SK-N-MC (cell line): Measurements from ENCODE around the gene ADAM15.

ENCODE experiments used
- DNase-seq: peaks from one replicate; pipeline ENCODE4 v3.0.0-alpha.2; 2011; ENCODE audit warnings: low read depth, low spot score
- H3K27ac ChIP-seq: fragments of 200-600 bp; sonication (generic); 2 replicates; pipeline ENCODE4 v1.5.1; 2016; ENCODE audit warnings: mixed run types
- H3K36me3 ChIP-seq: fragments of 200-600 bp; sonication (generic); 2 replicates; pipeline ENCODE4 v1.6.1; 2017; ENCODE audit warnings: antibody characterized with exemption, low read length, mixed read lengths; ENCODE audit not compliant: insufficient read depth
- H3K4me3 ChIP-seq: fragments of 200-600 bp; sonication (generic); 2 replicates; pipeline ENCODE4 v1.5.1; 2016
- H3K9ac ChIP-seq: fragments of 200-600 bp; sonication (generic); 2 replicates; pipeline ENCODE4 v1.8.0; 2017; ENCODE audit warnings: mixed run types, mixed read lengths; ENCODE audit not compliant: insufficient read length
- H3K9me3 ChIP-seq: fragments of 200-600 bp; sonication (generic); 2 replicates; pipeline ENCODE4 v1.6.1; 2017; ENCODE audit warnings: low read depth, mild to moderate bottlenecking, antibody characterized with exemption, low read length, moderate library complexity, mixed read lengths
- EZH2 ChIP-seq: fragments of 200-600 bp; sonication (generic); IDR thresholded peaks from one replicate; pipeline ENCODE4 v1.6.1; 2017; ENCODE audit warnings: antibody characterized with exemption
- FOXP2 ChIP-seq: optimal IDR thresholded peaks from 2 replicates; pipeline ENCODE3; 2011; ENCODE audit warnings: mild to moderate bottlenecking, moderate library complexity; ENCODE audit not compliant: insufficient read depth; ENCODE audit errors: extremely low read length, control extremely low read depth
- POLR2AphosphoS5 ChIP-seq: IDR thresholded peaks from 2 replicates; pipeline ENCODE4 v1.6.1; 2012; ENCODE audit warnings: mild to moderate bottlenecking, low read depth, low read length, borderline replicate concordance

ADAM15 gene, protein sequence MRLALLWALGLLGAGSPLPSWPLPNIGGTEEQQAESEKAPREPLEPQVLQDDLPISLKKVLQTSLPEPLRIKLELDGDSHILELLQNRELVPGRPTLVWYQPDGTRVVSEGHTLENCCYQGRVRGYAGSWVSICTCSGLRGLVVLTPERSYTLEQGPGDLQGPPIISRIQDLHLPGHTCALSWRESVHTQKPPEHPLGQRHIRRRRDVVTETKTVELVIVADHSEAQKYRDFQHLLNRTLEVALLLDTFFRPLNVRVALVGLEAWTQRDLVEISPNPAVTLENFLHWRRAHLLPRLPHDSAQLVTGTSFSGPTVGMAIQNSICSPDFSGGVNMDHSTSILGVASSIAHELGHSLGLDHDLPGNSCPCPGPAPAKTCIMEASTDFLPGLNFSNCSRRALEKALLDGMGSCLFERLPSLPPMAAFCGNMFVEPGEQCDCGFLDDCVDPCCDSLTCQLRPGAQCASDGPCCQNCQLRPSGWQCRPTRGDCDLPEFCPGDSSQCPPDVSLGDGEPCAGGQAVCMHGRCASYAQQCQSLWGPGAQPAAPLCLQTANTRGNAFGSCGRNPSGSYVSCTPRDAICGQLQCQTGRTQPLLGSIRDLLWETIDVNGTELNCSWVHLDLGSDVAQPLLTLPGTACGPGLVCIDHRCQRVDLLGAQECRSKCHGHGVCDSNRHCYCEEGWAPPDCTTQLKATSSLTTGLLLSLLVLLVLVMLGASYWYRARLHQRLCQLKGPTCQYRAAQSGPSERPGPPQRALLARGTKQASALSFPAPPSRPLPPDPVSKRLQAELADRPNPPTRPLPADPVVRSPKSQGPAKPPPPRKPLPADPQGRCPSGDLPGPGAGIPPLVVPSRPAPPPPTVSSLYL

GRCh38 chr1:155050560-155051341 is at the start of gene ADAM15:
Gene ADAM15 (plus strand): TSS chr1:155051316. CDS start chr1:155051387, 71 bp downstream.
- DNase-seq = no peak
- peak within 1 kb of the TSS; percentile 76 for H3K9ac ChIP-seq
- no peaks in the 10 kb centered on the region for H3K36me3 ChIP-seq
- TF ChIP-seq POLR2AphosphoS5 (peak; percentile 83), FOXP2 (no peak)
- peak within 1 kb of the TSS; percentile 85 for H3K27ac ChIP-seq
- H3K4me3 ChIP-seq = peak within 1 kb of the TSS; percentile 97
- no peaks in the 10 kb centered on the region for H3K9me3 ChIP-seq

DNA sequence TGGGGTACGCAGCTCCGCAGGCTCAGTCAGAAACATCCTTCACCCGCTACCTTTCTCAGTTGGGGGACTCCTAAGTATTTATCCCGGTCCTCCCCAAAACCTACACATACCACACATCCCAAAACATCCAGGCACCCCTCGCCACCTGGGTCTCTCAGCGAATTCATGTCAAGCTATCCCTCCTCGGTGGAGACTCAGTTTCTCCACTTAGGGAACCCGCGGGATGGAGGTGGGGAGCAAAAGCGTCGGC is 49.8 kb upstream of the ADAM15 start:
- no peak for DNase-seq
- H3K27ac ChIP-seq = peak overlapping the region; percentile 96
- no peaks in the 10 kb centered on the region for H3K36me3 ChIP-seq
- peak overlapping the region; percentile 95 for H3K4me3 ChIP-seq
- TF ChIP-seq POLR2AphosphoS5 (no peak), FOXP2 (no peak), EZH2 (no peak)
- no peaks in the 10 kb centered on the region for H3K9me3 ChIP-seq
- peak overlapping the region; percentile 9 for H3K9ac ChIP-seq

- H3K9ac ChIP-seq = peak overlapping the region; percentile 9
- H3K36me3 ChIP-seq = no peaks in the 10 kb centered on the region
- no peaks in the 10 kb centered on the region for H3K9me3 ChIP-seq
- DNase-seq = peak; percentile 82
- H3K27ac ChIP-seq = peak overlapping the region; percentile 96
- TF ChIP-seq FOXP2 = no peak
- H3K4me3 ChIP-seq = peak overlapping the region; percentile 95
Observed at GRCh38 chr1:155001675-155002463, 49.2 kb upstream of the ADAM15 start.

DNA sequence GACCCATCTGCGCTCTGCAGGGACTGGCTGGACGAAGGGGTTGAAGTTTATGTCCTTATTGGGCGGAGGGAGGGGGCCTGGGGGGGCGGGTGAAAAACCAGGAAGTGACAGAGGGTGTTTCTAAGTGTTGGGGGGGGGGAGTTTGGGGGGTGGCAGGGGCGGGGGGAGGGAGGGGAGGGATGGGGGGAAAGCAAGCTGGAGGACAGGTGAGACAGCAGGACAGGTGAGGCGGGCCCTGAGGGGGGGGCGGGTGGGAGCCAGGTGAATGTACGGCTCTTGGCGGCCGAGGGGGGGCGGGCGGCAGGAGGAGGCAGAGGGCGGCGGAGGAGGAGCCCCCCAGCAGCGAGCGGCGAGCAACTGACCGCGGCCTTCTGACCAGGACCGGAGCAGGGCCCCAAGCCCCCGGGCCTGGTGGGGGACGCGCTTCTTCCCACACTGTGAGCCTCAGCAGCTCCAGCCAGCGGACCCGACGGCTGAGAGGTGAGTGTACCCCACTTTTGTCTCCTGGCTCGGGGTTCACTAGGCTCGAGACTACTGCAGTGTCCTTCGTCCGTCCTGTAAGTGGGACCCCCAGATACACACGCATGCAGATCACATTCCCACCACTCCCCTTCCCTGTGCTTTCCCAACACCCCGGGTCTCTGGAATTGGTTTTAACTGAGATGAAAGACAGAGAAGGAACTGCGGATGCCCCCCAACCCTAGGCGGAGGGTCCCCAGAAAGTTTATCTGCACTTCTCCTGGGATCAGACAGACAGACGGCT is 48.5 kb upstream of the ADAM15 start, which contains the start of gene ZBTB7B:
Gene ZBTB7B, plus strand, starts transcription at position 339 of the 763 bp plus-strand sequence. CDS start 11,859 bp downstream, outside the sequence.
- DNase-seq = no peak
- H3K4me3 ChIP-seq = peak within 1 kb of the TSS; percentile 96
- TF ChIP-seq EZH2 (no peak), POLR2AphosphoS5 (no peak), FOXP2 (no peak)
- H3K27ac ChIP-seq = peak within 1 kb of the TSS; percentile 96
- H3K9ac ChIP-seq = peak within 1 kb of the TSS; percentile 87
- H3K9me3 ChIP-seq = no peaks in the 10 kb centered on the region
- no peaks in the 10 kb centered on the region for H3K36me3 ChIP-seq

DNA sequence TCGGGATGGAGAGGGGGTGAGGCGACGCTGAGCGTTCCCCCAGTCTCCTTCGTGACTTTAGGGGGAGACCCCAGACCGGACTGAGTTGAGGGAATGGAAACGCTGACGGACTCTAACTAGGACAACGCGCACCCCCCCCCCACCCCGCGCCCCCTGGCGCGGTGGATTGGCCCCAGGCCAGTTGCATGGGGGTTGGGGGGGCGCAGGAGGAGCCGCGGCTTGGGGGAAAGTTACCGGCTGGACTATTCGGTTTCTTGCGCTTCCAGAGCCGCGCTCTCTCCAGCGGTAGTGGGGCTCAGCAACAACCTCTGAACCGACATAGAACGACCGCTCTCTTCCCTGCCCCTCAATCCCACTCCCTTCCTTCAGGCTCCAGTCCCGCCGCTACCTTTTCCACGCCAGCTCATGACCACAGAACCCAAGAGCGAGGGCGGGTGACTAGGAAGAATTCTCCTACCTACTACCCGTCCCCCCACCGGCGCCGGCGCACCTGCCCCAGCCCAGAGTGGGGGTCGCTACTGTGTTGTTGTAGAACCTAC is 47.8 kb upstream of the ADAM15 start:
- DNase-seq = no peak
- peak overlapping the region; percentile 96 for H3K4me3 ChIP-seq
- TF ChIP-seq POLR2AphosphoS5 = peak; percentile 46
- TF ChIP-seq EZH2 = no peak
- TF ChIP-seq FOXP2 = no peak
- no peaks in the 10 kb centered on the region for H3K36me3 ChIP-seq
- no peaks in the 10 kb centered on the region for H3K9me3 ChIP-seq
- peak overlapping the region; percentile 87 for H3K9ac ChIP-seq
- peak overlapping the region; percentile 96 for H3K27ac ChIP-seq

DNA sequence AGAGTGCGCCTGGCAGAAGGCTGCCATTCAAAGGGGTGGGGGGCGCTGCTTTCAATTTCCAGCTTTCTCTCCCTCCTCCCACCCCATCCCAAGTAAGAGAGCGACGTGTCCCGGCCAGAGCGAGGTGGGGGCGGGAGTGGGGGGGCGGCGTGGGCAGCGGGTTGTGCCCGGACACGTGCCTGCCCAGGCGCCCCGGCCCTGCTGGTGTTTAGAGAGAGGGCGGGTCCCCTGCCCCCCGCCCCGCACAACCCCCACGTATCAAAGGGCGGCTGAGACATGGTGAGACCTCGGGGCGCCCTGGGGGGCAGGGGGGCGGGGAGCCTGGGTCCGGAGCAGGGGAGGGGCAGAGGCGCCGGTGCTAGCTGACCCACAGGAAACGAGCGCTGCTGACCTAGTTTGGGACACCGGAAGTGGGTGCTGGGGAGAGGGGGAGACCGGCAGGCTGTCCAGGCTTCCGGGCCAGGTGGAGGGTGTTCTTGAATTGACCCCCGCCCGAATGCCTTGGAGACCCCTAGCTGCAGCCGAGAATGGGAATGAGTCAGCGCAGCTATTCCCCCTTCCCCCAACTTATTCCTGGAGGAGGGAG is 47.3 kb upstream of the ADAM15 start:
- H3K9ac ChIP-seq = peak overlapping the region; percentile 87

More for the DNA sequence above, 47.3 kb upstream of the ADAM15 start:
- no peak for DNase-seq
- no peaks in the 10 kb centered on the region for H3K36me3 ChIP-seq
- TF ChIP-seq EZH2 = no peak
- no peak for TF ChIP-seq POLR2AphosphoS5
- TF ChIP-seq FOXP2 = no peak
- H3K4me3 ChIP-seq = peak overlapping the region; percentile 96
- no peaks in the 10 kb centered on the region for H3K9me3 ChIP-seq
- peak overlapping the region; percentile 96 for H3K27ac ChIP-seq
